Measurements from ENCODE around the gene BUB1.
"Not testable (repeated sequence)": the region's sequence is repeated elsewhere in the genome, so short reads cannot be mapped to it uniquely, and the experiment has no call there.

The BUB1 gene

GRCh38 chr2:110603917-110604591 is 73.8 kb downstream of the BUB1 start:
- H3K4me3 ChIP-seq (ENCODE audit: low read length) = not testable (repeated sequence)

DNA sequence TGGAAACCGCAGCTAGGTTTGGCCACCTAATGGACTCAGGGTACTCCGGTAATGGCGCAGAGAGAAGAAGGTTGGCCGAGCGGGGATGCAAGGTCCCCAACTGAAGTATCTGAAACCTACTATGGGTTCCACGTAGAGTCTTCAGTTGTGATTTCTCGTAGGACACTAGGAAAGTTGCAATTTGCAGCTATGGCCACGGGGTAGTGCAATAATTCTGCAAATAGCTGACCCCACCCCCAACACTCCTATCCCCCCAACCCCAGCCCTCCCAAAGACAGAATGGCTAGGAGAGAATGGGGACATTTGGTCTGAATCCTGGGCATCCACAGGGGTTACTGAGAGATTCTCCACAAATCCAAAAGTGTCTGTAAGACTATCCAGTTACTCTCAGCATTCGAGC is 75.7 kb downstream of the BUB1 start:
- not testable (repeated sequence) for H3K4me3 ChIP-seq (ENCODE audit: low read length)

GRCh38 chr2:110591973-110592372 is 85.9 kb downstream of the BUB1 start:
- H3K4me3 ChIP-seq (ENCODE audit: low read length) = not testable (repeated sequence)

GRCh38 chr2:110589677-110590330 is 88.1 kb downstream of the BUB1 start:
- H3K4me3 ChIP-seq (ENCODE audit: low read length) = not testable (repeated sequence)

DNA sequence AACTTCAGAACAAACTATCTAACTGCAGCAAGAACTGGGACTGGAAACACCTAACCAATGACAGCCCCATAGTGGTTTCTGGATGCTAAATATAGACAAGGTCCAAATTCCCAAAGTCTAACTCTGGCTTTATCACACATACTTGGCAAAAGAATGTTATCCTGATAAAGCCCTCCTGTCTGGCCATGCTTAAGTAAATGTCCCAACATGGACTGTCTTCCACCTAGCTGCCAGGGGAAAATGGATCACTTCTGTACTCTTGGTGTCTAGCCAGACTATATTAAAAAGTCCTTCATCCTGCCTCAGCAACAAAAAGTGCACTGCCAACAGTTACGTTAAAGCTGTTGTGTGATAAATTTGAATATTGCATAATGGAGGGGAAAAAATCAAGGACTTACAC is 89.3 kb downstream of the BUB1 start:
- not testable (repeated sequence) for H3K4me3 ChIP-seq (ENCODE audit: low read length)
